B cell (primary cell): ENCODE data around the gene UHMK1.

ENCODE experiments used
- EZH2 ChIP-seq: IDR thresholded peaks from 2 replicates; pipeline ENCODE4 v1.6.1; 2012; ENCODE audit warnings: borderline replicate concordance, low read depth, mild to moderate bottlenecking, moderate library complexity, low read length; ENCODE audit not compliant: insufficient read depth, poor library complexity, severe bottlenecking
- TF ChIP-seq, protein P1 (sequence below): fragments of 200-600 bp; IDR thresholded peaks from one replicate; pipeline ENCODE4 v1.8.0; 2022; ENCODE audit warnings: antibody characterized with exemption, mild to moderate bottlenecking

DNA sequence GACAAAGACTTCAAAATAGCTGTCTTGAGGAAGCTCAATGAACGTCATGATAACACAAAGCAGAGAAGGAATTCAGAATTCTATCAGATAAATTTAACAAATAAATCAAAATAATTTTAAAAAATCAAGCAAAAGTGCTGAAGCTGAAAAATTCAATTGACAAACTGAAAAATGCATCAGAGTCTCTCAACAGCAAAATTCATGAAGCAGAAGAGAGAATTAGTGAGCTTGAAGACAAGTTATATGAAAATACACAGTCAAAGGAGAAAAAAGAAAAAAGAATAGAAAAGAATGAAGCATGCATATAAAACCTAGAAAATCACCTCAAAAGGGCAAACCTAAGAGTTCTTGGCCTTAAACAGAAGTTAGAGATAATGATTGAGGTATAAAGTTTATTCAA, 21.0 kb upstream of the UHMK1 start:
- TF ChIP-seq, protein P1, sequence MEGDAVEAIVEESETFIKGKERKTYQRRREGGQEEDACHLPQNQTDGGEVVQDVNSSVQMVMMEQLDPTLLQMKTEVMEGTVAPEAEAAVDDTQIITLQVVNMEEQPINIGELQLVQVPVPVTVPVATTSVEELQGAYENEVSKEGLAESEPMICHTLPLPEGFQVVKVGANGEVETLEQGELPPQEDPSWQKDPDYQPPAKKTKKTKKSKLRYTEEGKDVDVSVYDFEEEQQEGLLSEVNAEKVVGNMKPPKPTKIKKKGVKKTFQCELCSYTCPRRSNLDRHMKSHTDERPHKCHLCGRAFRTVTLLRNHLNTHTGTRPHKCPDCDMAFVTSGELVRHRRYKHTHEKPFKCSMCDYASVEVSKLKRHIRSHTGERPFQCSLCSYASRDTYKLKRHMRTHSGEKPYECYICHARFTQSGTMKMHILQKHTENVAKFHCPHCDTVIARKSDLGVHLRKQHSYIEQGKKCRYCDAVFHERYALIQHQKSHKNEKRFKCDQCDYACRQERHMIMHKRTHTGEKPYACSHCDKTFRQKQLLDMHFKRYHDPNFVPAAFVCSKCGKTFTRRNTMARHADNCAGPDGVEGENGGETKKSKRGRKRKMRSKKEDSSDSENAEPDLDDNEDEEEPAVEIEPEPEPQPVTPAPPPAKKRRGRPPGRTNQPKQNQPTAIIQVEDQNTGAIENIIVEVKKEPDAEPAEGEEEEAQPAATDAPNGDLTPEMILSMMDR = no peak
- TF ChIP-seq EZH2 = no peak
